Left lung (tissue), 10 donors: ENCODE data around the gene OR2V2. TPM values are rescaled to one million over a fixed set of nuclear protein-coding genes. Genes with fewer than 3 reads are reported as not detected.
A peak's percentile ranks its signal among the peaks of the same experiment; 100 is the strongest.
"Not testable (repeated sequence)": the region's sequence is repeated elsewhere in the genome, so short reads cannot be mapped to it uniquely, and the experiment has no call there.

ENCODE experiments used
- ATAC-seq: fragments of 200-7000 bp; cut with Tn5 transposase; one replicate; pipeline ENCODE4 v1.9.1; 2020; ENCODE audit warnings: moderate library complexity
- DNase-seq, 4 donors: peaks; one replicate each; pipeline ENCODE4 v3.0.0-alpha.2; 2013 to 2020
- H3K27ac ChIP-seq, 2 donors: fragments of 200-600 bp; sonication (generic) in 1 of 2; one replicate each; pipeline versions ENCODE4 v1.5.0 to v1.8.0; 2020 to 2021
- H3K27me3 ChIP-seq, 2 donors: fragments of 200-600 bp; sonication (generic) in 1 of 2; one replicate each; pipeline versions ENCODE4 v1.5.0 to v1.8.0; 2020 to 2021
- H3K36me3 ChIP-seq, 2 donors: fragments of 200-600 bp; sonication (generic) in 1 of 2; one replicate each; pipeline versions ENCODE4 v1.5.0 to v1.8.0; 2020 to 2021
- H3K4me1 ChIP-seq, 2 donors: fragments of 200-600 bp; one replicate each; pipeline ENCODE4 v1.8.0; 2021
- H3K4me3 ChIP-seq, 2 donors: fragments of 200-600 bp; sonication (generic) in 1 of 2; one replicate each; pipeline versions ENCODE4 v1.5.0 to v1.8.0; 2020 to 2021; ENCODE audit warnings: mild to moderate bottlenecking in 1 of 2
- H3K9me3 ChIP-seq, 2 donors: fragments of 200-600 bp; sonication (generic) in 1 of 2; one replicate each; pipeline versions ENCODE4 v1.5.0 to v1.8.0; 2020 to 2021
- intact Hi-C, 2 donors: fragments of 100-400 bp; cut with DNase I; formaldehyde crosslinking; loops; one replicate each; pipeline versions ENCODE4 v1.11.2 to v1.14.2; 2022
- polyA plus RNA-seq, 6 donors: library from polyadenylated mRNA; unstranded; fragments of 120-200 nt; gene quantifications; one replicate each; pipeline ENCODE4 v1.2.1, GENCODE V29; 2013; ENCODE audit not compliant: insufficient read length in 6 of 6
- total RNA-seq, 2 donors: library from RNA; stranded (reverse); fragmentation: NEBNext Ultra II Directional; extraction: Animal tissue kit (Norgen Biotek cat#: 25700); gene quantifications; one replicate each; pipeline ENCODE4 v1.2.1, GENCODE V29; 2021
- TF ChIP-seq, protein P1 (sequence below), 2 donors: fragments of 200-600 bp; sonication (generic) in 1 of 2; IDR thresholded peaks; one replicate each; pipeline versions ENCODE4 v1.5.0 to v1.8.0; 2021; ENCODE audit warnings: antibody characterized with exemption in 2 of 2
- donor health status: DM: no; HTN: yes; CAD: no.
- donor health status: DM: no; HTN: no; CAD: no.

The OR2V2 gene
- total and polyA plus RNA-seq, 8 donors, result 0.03 to 0.06 (median 0.04) TPM; not detected in 4

DNA sequence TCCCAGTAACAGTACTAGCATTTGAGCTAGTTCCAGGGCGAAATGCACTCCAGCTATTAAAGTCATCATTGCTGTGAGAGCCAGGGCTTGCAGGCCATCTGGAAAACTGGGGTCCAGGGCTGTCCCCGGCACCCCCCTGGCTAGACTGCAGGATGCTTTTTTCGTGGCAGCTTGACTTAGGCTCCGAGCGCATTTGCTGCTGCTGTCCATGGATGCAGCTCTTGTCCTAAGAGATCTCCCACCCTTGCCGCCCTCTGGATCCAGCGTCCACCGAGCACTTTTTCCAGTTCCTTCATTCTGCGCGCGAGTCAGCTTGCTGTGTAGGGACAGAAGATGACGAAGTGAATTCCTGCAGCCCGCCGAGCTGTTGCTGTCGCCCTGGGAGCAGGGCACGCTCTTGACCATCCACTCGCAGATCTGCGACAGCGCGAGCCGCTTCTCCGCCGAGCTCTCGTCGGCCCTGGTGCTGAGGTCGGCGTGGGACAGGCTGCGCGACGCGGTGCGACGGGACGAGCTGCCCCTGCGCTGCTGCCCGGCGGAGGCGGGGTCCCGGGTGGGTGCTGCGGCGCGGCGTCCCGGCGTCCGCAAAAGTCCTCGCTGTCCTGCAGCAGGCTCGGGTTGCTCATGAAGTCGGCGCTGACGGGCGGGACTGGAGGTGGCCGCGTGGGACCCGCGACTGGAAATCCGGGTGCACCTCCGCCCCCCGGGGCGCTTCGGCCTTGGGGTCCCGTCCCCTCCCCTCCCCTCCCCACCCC is 47.1 kb upstream of the OR2V2 start:
- H3K4me3 ChIP-seq, result no peak overlapping the region
- H3K27me3 ChIP-seq, result peaks cover 16 to 39% of the 10 kb centered on the region in 2 donors
- intact Hi-C loops, result no loop called here
- DNase-seq, result no peak
- no peaks in the 10 kb centered on the region for H3K36me3 ChIP-seq
- TF ChIP-seq, protein P1, sequence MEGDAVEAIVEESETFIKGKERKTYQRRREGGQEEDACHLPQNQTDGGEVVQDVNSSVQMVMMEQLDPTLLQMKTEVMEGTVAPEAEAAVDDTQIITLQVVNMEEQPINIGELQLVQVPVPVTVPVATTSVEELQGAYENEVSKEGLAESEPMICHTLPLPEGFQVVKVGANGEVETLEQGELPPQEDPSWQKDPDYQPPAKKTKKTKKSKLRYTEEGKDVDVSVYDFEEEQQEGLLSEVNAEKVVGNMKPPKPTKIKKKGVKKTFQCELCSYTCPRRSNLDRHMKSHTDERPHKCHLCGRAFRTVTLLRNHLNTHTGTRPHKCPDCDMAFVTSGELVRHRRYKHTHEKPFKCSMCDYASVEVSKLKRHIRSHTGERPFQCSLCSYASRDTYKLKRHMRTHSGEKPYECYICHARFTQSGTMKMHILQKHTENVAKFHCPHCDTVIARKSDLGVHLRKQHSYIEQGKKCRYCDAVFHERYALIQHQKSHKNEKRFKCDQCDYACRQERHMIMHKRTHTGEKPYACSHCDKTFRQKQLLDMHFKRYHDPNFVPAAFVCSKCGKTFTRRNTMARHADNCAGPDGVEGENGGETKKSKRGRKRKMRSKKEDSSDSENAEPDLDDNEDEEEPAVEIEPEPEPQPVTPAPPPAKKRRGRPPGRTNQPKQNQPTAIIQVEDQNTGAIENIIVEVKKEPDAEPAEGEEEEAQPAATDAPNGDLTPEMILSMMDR (IDR thresholded peaks at IDR 0.05), result no peak
- H3K4me1 ChIP-seq, result no peaks in the 10 kb centered on the region
- no peaks in the 10 kb centered on the region for H3K9me3 ChIP-seq
- H3K27ac ChIP-seq, result no peak overlapping the region
- no peak for ATAC-seq

GRCh38 chr5:181101030-181101641 is 46.2 kb upstream of the OR2V2 start:
- DNase-seq, H3K9me3 ChIP-seq, H3K4me1 ChIP-seq, intact Hi-C loops, H3K36me3 ChIP-seq, H3K4me3 ChIP-seq, H3K27ac ChIP-seq: not testable (repeated sequence)
- peaks cover 16 to 48% of the 10 kb centered on the region in 2 donors for H3K27me3 ChIP-seq
- ATAC-seq, result peak; percentile 32

DNA sequence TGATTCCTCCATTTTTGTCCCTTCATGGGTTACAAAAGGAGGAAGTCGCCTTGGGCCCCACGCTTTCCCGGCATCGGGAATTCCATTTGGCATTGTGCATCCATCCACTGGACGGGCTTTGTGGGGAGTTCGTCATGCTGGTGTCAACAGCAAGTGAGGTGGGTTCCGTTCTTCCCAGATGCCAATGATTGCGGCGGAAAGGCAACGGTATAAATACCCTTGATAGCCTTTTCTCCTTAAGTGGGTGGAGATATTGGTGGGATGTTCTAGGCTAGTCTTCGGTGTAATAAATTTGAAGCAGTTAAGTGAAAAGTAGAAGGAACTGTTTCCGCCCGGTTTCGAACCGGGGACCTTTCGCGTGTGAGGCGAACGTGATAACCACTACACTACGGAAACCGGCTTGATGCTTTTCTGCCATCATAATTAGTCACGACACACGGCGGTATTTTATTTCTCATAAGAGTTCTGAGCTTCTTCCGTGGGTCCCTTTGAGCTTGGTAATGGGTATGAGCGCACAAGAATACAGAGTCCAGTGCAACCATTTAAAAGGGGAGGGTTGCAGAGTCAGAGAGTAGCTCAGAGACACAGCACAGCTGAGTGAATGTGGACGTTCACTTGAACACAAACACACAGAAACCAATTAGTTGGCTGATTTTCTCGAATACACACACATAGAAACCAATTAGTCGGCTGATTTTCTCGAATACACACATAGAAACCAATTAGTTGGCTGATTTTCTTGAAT is 45.3 kb upstream of the OR2V2 start:
- H3K4me1 ChIP-seq, intact Hi-C loops, H3K9me3 ChIP-seq, H3K36me3 ChIP-seq, H3K27ac ChIP-seq, H3K4me3 ChIP-seq, ATAC-seq, DNase-seq: not testable (repeated sequence)
- peaks cover 16 to 57% of the 10 kb centered on the region in 2 donors for H3K27me3 ChIP-seq

DNA sequence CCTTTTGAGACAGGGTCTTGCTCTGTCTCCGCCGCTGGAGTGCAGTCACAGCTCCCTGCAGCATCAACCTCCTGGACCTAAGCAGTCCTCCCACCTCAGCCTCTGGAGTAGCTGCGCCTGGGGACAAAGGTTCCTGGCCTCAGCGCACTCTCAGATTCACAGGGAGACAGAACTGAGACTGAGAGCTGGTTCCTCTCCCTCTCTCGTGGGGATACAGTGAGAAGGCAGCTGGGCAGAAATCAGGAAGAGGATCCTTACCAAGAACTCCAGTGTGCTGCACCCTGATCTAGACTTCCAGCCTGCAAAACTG is 43.2 kb upstream of the OR2V2 start:
- DNase-seq, H3K36me3 ChIP-seq, H3K4me3 ChIP-seq, H3K9me3 ChIP-seq, H3K27ac ChIP-seq, H3K4me1 ChIP-seq, intact Hi-C loops, ATAC-seq: not testable (repeated sequence)
- H3K27me3 ChIP-seq, result peaks cover 11 to 71% of the 10 kb centered on the region in 2 donors

DNA sequence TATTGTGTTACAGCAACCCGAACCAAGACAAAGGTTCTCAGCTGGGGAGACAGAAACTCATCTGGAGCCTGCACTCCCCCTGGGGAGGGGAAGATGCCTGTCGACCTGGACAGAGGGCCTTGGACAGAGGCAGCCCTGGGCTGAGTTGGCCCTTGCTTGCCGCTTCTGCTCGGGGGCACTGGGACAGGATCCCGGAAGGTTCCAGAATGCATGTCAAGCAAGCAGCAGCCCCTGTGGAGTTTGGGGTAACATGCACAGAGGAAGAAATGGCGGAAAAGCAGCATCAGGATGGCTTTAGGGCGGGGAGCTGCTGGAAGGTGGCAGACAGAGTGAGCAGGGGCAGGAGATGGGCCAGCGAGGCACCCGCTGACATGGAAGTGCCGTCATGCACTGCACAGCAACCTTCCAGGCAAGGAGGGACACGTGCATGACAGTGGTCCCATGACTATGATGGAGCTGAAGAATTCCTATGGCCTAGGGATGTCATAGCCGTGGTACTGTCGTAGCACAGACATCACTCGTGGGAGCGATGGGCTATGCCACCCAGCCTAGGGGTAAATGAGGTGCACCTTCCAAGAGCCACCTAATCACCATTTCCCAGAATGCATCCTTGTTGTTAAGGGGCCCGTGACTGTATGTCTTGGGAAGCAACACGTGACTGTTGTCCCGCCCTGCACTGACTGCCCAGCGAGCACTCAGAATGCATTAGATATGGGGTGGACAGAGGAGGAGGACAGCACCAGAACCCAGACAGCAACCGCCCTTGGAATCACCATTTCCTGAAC is 42.6 kb upstream of the OR2V2 start:
- H3K4me3 ChIP-seq, H3K27ac ChIP-seq, intact Hi-C loops, DNase-seq, ATAC-seq, H3K36me3 ChIP-seq, H3K4me1 ChIP-seq, H3K9me3 ChIP-seq: not testable (repeated sequence)
- H3K27me3 ChIP-seq, result peaks cover 7 to 71% of the 10 kb centered on the region in 2 donors

DNA sequence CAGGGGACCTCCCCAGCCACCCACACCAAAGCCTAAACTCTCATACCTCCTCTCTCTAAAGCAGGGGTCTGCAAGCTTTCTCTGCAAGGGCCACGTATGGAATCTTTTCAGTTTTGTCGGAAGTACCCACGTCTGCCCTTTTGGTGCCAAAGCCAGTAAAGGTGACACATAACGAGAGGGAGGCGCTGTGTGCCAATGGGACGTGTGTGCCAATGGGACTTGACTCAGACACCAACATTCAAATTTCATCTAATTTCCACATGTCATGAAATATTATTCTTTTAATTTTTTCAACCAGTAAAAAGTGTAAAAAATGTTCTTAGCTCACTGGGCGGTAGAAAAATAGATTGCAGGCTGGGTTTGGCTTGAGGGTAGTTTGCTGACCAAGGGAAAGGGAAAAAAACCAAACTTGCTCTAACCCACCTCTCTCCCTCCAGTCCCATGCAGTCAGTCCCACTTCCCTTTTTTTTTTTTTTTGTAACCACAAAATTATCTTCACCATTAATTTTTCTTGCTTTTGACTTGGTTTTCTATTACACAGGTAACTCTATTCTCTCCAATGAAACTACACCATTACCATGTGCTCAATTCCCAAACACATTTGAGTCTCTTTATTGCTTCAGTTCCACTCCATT is 41.9 kb upstream of the OR2V2 start:
- intact Hi-C loops, result no loop called here
- ATAC-seq, result no peak

More for the DNA sequence above, 41.9 kb upstream of the OR2V2 start:
- no peak for DNase-seq
- H3K4me3 ChIP-seq, result no peak overlapping the region
- TF ChIP-seq, protein P1 (IDR thresholded peaks at IDR 0.05), result no peak
- no peaks in the 10 kb centered on the region for H3K9me3 ChIP-seq
- H3K36me3 ChIP-seq, result no peaks in the 10 kb centered on the region
- no peak overlapping the region for H3K27ac ChIP-seq
- H3K4me1 ChIP-seq, result no peaks in the 10 kb centered on the region
- H3K27me3 ChIP-seq, result peaks cover under 1 to 71% of the 10 kb centered on the region in 2 donors
